Osteocyte (in vitro differentiated cells): ENCODE measurements around the gene RBM14. TPM values are rescaled to one million over a fixed set of nuclear protein-coding genes. Genes with fewer than 3 reads are reported as not detected.

Experiments used
- DNase-seq: peaks from one replicate; pipeline ENCODE4 v3.0.0; 2021; ENCODE audit warnings: mixed read lengths; ENCODE audit not compliant: unreplicated experiment; ENCODE audit errors: extremely low spot score
- H3K27ac Mint-ChIP-seq: one replicate; pipeline ENCODE4 v1.8.0; 2021; ENCODE audit warnings: mild to moderate bottlenecking, mixed read lengths; ENCODE audit not compliant: unreplicated experiment
- H3K27me3 Mint-ChIP-seq: one replicate; pipeline ENCODE4 v1.8.0; 2021; ENCODE audit warnings: mixed read lengths; ENCODE audit not compliant: unreplicated experiment
- H3K36me3 Mint-ChIP-seq: one replicate; pipeline ENCODE4 v1.8.0; 2021; ENCODE audit warnings: mixed read lengths; ENCODE audit not compliant: unreplicated experiment
- H3K4me1 Mint-ChIP-seq: one replicate; pipeline ENCODE4 v1.8.0; 2021; ENCODE audit warnings: mixed read lengths; ENCODE audit not compliant: unreplicated experiment
- H3K4me3 Mint-ChIP-seq: one replicate; pipeline ENCODE4 v1.8.0; 2021; ENCODE audit warnings: mild to moderate bottlenecking, moderate library complexity, mixed read lengths; ENCODE audit not compliant: unreplicated experiment
- H3K9me3 Mint-ChIP-seq: one replicate; pipeline ENCODE4 v1.8.0; 2021; ENCODE audit warnings: mixed read lengths; ENCODE audit not compliant: unreplicated experiment
- CTCF ChIP-seq: fragments of 200-600 bp; sonication (generic); IDR thresholded peaks from 2 replicates; pipeline ENCODE4 v1.5.0; 2021; ENCODE audit warnings: antibody characterized with exemption, mild to moderate bottlenecking, moderate library complexity
- total RNA-seq: library from RNA; stranded (reverse); gene quantifications from 2 replicates; pipeline ENCODE4 v1.2.1, GENCODE V29; 2021

RBM14 gene
- total RNA-seq, 1 donor from 2014 or later: 59.2 TPM

- no peaks in the 10 kb centered on the region for H3K27me3 Mint-ChIP-seq
- H3K4me1 Mint-ChIP-seq: peaks cover 66% of the 10 kb centered on the region
- no peak for TF ChIP-seq CTCF
- DNase-seq: no peak
- H3K27ac Mint-ChIP-seq: no peak overlapping the region
- H3K9me3 Mint-ChIP-seq: no peaks in the 10 kb centered on the region
- H3K36me3 Mint-ChIP-seq: peaks cover 76% of the 10 kb centered on the region
- no peak overlapping the region for H3K4me3 Mint-ChIP-seq
Measured at GRCh38 chr11:66643745-66644437, 27.5 kb downstream of the RBM14 start.

- TF ChIP-seq CTCF: no peak
- no peak for DNase-seq
- Mint-ChIP-seq H3K27ac (no peak overlapping the region), H3K4me3 (no peak overlapping the region), H3K36me3 (peaks cover 61% of the 10 kb centered on the region), H3K27me3 (no peaks in the 10 kb centered on the region), H3K4me1 (peaks cover 40% of the 10 kb centered on the region), H3K9me3 (no peaks in the 10 kb centered on the region)
Measured at GRCh38 chr11:66646828-66647227, 30.4 kb downstream of the RBM14 start.

- Mint-ChIP-seq H3K27ac (no peak overlapping the region), H3K9me3 (no peaks in the 10 kb centered on the region), H3K36me3 (peaks cover 43% of the 10 kb centered on the region), H3K27me3 (no peaks in the 10 kb centered on the region), H3K4me1 (peaks cover 12% of the 10 kb centered on the region), H3K4me3 (no peak overlapping the region)
- TF ChIP-seq CTCF: no peak
- DNase-seq: no peak
Measured at GRCh38 chr11:66649903-66650302, 33.5 kb downstream of the RBM14 start.

GRCh38 chr11:66651016-66651415, 34.6 kb downstream of the RBM14 start:
- Mint-ChIP-seq H3K36me3 (peaks cover 36% of the 10 kb centered on the region), H3K9me3 (no peaks in the 10 kb centered on the region), H3K4me3 (no peak overlapping the region), H3K27ac (no peak overlapping the region), H3K27me3 (no peaks in the 10 kb centered on the region), H3K4me1 (peaks cover 3% of the 10 kb centered on the region)
- no peak for TF ChIP-seq CTCF
- DNase-seq: no peak

- no peak for DNase-seq
- Mint-ChIP-seq H3K27ac (no peak overlapping the region), H3K4me1 (peaks cover under 1% of the 10 kb centered on the region), H3K4me3 (no peak overlapping the region), H3K9me3 (no peaks in the 10 kb centered on the region), H3K27me3 (no peaks in the 10 kb centered on the region), H3K36me3 (peaks cover 21% of the 10 kb centered on the region)
- no peak for TF ChIP-seq CTCF
Measured at GRCh38 chr11:66652651-66653050, 36.2 kb downstream of the RBM14 start.
